HG02973 (cell line): ENCODE measurements around the gene UVSSA.
"Not testable (repeated sequence)": the region's sequence is repeated elsewhere in the genome, so short reads cannot be mapped to it uniquely, and the experiment has no call there.

Source experiments
- ATAC-seq: cut with Tn5 transposase; IDR thresholded peaks from one replicate; pipeline ENCODE4 v1.9.1; 2021; ENCODE audit warnings: moderate library complexity; ENCODE audit not compliant: unreplicated experiment

The UVSSA gene

GRCh38 chr4:1316537-1317168 is 30.4 kb upstream of the UVSSA start:
- no peak for ATAC-seq

GRCh38 chr4:1317177-1318045 is 29.6 kb upstream of the UVSSA start:
- no peak for ATAC-seq

- ATAC-seq: no peak
These were observed 29.0 kb upstream of the UVSSA start for GRCh38 chr4:1318046-1318375.

- no peak for ATAC-seq
These were observed 28.4 kb upstream of the UVSSA start for GRCh38 chr4:1318488-1319213.

- ATAC-seq: no peak
These were observed 25.5 kb upstream of the UVSSA start for GRCh38 chr4:1321486-1321885.

GRCh38 chr4:1321946-1322650 is 24.9 kb upstream of the UVSSA start:
- ATAC-seq: no peak

GRCh38 chr4:1323280-1323634 is 23.8 kb upstream of the UVSSA start:
- ATAC-seq: no peak

GRCh38 chr4:1323635-1324442 is 23.2 kb upstream of the UVSSA start:
- no peak for ATAC-seq

- ATAC-seq: not testable (repeated sequence)
These were observed 22.4 kb upstream of the UVSSA start for GRCh38 chr4:1324443-1325175.

- ATAC-seq: no peak
These were observed 21.9 kb upstream of the UVSSA start for GRCh38 chr4:1325176-1325480.

GRCh38 chr4:1325681-1326635 is 21.1 kb upstream of the UVSSA start:
- ATAC-seq: no peak

GRCh38 chr4:1326751-1327525 is 20.1 kb upstream of the UVSSA start:
- no peak for ATAC-seq

- no peak for ATAC-seq
These were observed 19.3 kb upstream of the UVSSA start for GRCh38 chr4:1327526-1328266.

GRCh38 chr4:1328267-1329155 is 18.5 kb upstream of the UVSSA start:
- ATAC-seq: no peak

- ATAC-seq: no peak
These were observed 17.3 kb upstream of the UVSSA start for GRCh38 chr4:1329408-1330371.
